IPS-15b (cell line): Measurements from ENCODE around the gene CHST1.

Experiments used
- H3K27me3 ChIP-seq: one replicate; pipeline ENCODE4 v1.6.1; 2013; ENCODE audit warnings: low read length; ENCODE audit not compliant: control insufficient read depth, insufficient read depth
- H3K36me3 ChIP-seq: one replicate; pipeline ENCODE4 v1.6.1; 2013; ENCODE audit warnings: low read length; ENCODE audit not compliant: control insufficient read depth, insufficient read depth
- H3K4me1 ChIP-seq: one replicate; pipeline ENCODE4 v1.6.1; 2013; ENCODE audit warnings: mild to moderate bottlenecking, low read length; ENCODE audit not compliant: control insufficient read depth, insufficient read depth
- H3K4me3 ChIP-seq: one replicate; pipeline ENCODE4 v1.5.1; 2013; ENCODE audit warnings: low read depth, low read length
- H3K9ac ChIP-seq: one replicate; pipeline ENCODE4 v1.6.1; 2013; ENCODE audit warnings: low read depth, mild to moderate bottlenecking, low read length
- H3K9me3 ChIP-seq: one replicate; pipeline ENCODE4 v1.6.1; 2013; ENCODE audit warnings: mild to moderate bottlenecking, low read length; ENCODE audit not compliant: control insufficient read depth, insufficient read depth

CHST1 gene

DNA sequence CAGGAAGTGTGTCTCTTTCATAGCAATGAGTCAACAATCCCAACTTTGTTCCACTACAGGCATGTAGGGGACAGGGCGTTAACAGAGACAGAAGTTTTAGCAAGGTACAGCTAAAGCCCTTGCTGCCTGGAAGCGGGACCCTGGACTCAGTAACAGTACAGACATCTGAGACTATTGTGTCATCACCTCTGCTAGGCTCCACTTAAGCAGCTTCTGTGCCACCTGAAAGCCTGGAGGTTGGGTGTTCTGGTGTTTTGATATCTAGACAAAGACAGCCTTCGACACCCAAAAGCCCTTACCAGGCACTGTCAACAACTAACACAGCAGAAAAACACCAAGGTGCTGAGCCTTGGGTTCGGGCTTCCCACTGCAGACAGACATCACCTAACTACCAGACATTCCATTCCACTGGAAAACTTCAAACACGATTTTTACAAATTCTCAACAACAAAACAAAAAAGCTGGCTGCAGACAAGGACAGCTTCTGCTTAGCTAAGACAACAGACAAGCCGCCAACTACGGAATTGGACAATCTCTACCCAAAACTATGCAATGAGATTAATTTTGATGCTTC, 20.6 kb upstream of the CHST1 start:
- Histone ChIP-seq H3K36me3 (no peaks in the 10 kb centered on the region), H3K27me3 (peaks cover 7% of the 10 kb centered on the region), H3K9ac (no peak overlapping the region), H3K9me3 (no peaks in the 10 kb centered on the region), H3K4me1 (peaks cover 3% of the 10 kb centered on the region), H3K4me3 (no peak overlapping the region)

DNA sequence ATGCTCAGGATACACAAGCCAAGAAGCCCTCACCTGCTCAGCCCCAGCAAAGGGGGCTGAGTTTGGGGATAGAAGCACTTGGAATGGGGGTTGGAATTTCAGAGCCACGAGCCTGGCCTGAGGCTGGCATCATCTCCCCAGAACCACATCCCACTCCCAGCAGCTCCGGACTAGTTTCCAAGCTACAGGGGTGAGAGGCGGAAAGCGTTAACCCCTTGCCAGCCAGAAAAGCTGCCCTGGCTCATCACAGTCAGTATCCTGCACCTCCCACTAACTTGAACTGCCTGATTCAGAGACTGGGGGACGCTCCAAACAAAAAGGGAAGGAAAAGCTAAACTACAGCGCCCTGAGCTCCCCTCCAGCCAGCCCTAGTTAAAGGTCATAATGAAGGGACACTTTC, 19.0 kb upstream of the CHST1 start:
- no peak overlapping the region for H3K9ac ChIP-seq
- H3K4me3 ChIP-seq = no peak overlapping the region
- H3K4me1 ChIP-seq = peaks cover 3% of the 10 kb centered on the region
- no peaks in the 10 kb centered on the region for H3K9me3 ChIP-seq
- H3K36me3 ChIP-seq = no peaks in the 10 kb centered on the region
- H3K27me3 ChIP-seq = peaks cover 7% of the 10 kb centered on the region

DNA sequence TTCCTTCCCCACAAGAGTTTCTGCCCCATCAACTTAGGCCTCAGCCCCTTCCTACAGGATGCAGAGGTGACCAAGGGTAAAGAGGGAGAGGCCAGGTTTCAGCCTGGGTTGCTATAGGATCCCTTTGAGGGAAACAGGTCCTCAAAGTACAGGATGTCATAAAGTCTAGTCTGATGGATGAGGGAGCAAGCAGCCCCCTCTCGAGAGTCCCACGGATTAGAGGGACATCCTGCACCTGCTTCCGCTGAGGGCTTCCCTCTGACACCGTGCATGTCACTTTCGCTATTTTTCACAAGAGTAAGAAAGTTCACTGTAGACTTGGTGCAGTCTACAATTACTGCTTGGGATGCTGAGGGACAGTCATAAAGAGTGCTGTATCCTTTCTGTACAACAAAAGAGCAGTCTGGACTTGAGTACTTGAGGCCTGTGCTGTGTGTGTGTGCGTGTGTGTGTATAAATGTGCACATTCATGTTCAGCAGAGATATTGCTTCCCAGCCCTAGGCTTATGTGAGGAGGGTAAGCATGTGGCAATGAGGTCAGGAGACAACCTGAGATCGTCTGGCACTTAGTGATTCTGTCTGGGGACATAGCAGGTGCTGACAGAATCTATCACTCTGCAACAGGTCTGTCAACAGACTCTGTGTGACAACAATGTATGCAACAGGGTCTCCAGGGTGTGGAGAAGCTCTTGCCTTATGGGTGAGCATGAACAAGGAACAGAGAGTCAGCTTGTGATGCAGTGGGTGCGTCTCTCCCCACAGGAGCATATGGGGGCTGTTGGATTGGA, 18.0 kb upstream of the CHST1 start:
- Histone ChIP-seq H3K36me3 (no peaks in the 10 kb centered on the region), H3K9me3 (no peaks in the 10 kb centered on the region), H3K4me3 (no peak overlapping the region), H3K9ac (no peak overlapping the region), H3K4me1 (peaks cover 3% of the 10 kb centered on the region), H3K27me3 (peaks cover 7% of the 10 kb centered on the region)

DNA sequence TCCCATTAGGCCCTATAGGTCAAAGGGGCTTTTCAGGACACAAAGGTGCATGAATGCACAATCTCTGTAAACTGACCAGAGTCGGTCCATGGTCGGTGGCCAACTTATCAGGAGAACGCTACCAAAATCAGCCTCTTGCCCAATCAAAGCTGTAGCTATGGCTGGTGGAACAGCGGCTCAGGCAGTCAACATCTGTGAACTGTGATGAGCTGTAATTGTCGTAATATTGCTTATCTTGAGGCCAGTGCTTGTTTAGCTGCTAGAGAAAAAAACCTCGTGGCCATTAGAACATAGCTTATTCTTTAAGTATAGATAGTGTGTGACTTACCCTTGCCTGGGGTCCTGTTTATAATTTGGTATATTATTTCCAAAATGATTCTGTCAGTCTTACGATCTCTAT, 14.4 kb upstream of the CHST1 start:
- Histone ChIP-seq H3K9me3 (no peaks in the 10 kb centered on the region), H3K4me3 (no peak overlapping the region), H3K27me3 (peaks cover 2% of the 10 kb centered on the region), H3K4me1 (peaks cover 3% of the 10 kb centered on the region), H3K36me3 (no peaks in the 10 kb centered on the region), H3K9ac (no peak overlapping the region)

DNA sequence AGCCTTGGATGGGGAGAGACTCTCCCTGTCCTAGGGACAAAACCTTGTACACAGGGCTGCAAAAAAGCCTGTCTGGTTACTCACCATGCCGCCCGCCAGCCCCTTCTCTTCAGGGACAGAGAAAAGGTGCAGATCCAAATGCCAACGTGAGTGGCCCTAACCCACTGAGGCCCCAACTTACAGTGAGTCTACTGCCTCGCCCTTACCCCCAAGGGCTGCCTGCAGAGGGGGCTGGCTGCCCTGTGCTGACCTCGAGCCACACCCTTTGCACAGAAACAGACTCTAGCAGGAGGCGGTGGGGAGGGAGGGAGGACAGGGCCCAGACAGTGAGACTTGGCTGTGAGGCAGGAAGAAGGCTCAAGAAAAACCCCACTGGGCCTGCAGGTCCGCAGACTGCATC, 13.6 kb upstream of the CHST1 start:
- Histone ChIP-seq H3K27me3 (peaks cover 2% of the 10 kb centered on the region), H3K4me3 (no peak overlapping the region), H3K36me3 (no peaks in the 10 kb centered on the region), H3K4me1 (no peaks in the 10 kb centered on the region), H3K9me3 (no peaks in the 10 kb centered on the region), H3K9ac (no peak overlapping the region)

DNA sequence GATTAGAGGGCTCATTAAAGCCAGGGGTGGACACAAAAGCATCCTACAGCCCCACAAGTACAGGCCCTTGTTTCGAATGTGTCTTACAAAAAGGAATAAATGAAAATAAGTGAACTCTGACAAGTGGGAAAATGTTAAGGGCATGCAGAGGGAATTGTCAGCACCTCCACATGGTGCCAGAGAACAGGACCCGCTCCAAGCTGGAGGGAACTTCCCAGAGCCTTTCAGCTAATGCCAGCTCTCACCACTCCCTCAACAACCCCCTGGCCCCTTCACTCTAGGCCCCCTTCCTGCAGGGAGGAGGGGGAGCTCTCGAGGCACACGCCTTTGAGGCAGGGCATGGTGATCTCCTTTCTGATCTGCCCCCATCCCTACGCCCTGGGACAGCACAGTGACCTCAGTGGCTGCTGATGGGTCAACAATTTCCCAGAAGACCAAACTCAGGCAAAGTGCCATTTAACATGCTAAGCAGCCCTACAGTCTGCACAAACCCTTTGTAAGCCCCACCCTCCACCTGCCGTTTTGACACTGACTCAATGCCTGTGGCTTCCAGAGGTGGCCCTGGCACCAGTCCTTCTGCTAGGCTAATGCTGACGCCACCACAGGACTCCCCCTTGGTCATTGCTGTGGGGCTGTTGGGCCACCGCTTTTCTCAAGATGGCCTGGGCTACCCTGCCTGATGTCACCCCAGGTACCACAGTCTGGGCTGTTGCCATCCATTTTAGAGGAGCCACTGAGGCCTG, 12.5 kb upstream of the CHST1 start:
- H3K36me3 ChIP-seq = no peaks in the 10 kb centered on the region
- no peaks in the 10 kb centered on the region for H3K4me1 ChIP-seq
- no peak overlapping the region for H3K4me3 ChIP-seq
- H3K9ac ChIP-seq = no peak overlapping the region
- H3K9me3 ChIP-seq = no peaks in the 10 kb centered on the region
- peaks cover 2% of the 10 kb centered on the region for H3K27me3 ChIP-seq

DNA sequence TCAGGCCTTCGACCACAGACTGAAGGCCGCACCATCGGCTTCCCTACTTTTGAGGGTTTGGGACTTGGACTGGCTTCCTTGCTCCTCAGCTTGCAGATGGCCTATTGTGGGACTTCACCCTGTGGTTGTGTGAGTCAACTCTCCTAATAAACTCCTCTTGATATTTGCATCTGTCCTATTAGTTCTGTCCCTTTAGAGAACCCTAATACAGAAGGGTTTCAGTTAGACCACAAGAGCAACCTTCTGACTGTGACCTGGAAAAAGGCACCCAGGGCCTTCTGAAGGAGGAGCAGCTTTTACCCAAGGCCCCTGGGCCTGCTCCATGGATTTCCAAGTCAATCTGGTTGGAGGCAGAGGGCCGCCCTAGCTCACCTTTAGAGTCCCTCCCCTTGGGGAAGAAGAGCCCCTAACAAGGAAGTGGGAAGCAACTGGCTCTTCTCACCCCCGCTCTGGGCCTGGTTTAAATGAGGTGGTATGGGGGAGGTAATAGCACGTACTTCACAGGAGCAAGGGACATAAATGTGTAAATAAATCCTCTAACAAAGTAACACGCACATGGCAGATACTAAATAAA, 11.2 kb upstream of the CHST1 start:
- Histone ChIP-seq H3K9me3 (no peaks in the 10 kb centered on the region), H3K36me3 (no peaks in the 10 kb centered on the region), H3K4me1 (no peaks in the 10 kb centered on the region), H3K4me3 (no peak overlapping the region), H3K9ac (no peak overlapping the region), H3K27me3 (no peaks in the 10 kb centered on the region)

DNA sequence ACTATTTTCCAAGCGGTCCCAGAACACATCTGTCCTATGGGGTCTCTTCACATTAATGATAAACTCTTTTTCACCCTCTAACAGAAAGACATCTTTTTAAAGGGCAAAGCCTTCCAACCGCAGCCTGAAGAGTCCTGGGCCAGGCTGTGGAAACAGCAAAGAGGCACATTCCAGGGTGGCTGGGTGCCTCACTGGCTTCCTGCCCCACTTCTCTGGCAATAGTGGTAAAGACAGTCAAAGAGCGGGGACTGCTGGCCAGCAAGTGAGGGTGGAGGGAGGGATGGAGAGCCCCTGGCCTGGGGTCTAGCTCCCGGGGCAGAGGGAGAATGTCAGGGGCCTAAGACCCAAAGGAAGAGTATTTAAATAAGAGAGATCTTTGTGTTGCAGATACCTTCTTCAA, 10.2 kb upstream of the CHST1 start:
- Histone ChIP-seq H3K4me3 (no peak overlapping the region), H3K9me3 (no peaks in the 10 kb centered on the region), H3K4me1 (no peaks in the 10 kb centered on the region), H3K27me3 (no peaks in the 10 kb centered on the region), H3K9ac (no peak overlapping the region), H3K36me3 (no peaks in the 10 kb centered on the region)

DNA sequence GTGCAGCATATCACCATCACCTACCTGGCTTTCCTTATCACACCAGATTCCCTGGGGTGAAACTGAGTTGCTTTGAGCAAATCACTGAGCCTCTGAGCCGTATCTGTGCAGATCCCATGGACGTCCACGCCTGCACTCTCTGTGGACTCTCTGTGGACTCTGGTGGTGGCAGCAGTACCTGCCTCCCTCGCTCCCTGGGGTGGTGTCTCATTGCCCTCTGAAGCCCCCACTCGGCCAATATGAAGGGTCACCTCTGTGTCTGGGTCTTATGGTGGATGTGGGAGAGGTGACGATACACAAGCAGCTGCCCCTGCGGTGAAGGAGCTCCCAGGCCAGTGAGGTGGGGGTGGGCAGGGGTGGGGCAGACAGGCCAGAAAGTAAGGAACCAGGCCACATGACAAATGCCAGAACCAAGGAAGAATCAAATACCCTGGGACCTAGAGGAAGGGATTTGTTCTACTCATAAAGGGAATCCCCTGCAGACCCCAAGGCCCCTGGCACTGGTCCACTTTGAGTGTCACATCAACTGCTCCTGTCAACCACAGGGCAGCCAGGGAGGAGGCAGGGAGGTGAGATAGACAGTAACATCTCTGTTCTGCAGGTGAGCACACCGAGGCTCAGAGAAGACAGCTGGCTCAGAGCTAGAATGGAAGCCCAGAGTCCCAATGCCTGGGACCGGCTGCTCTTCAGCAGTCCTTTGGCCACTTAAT, 9.2 kb upstream of the CHST1 start:
- Histone ChIP-seq H3K9ac (no peak overlapping the region), H3K27me3 (peaks cover under 1% of the 10 kb centered on the region), H3K36me3 (no peaks in the 10 kb centered on the region), H3K9me3 (no peaks in the 10 kb centered on the region), H3K4me3 (no peak overlapping the region), H3K4me1 (no peaks in the 10 kb centered on the region)

DNA sequence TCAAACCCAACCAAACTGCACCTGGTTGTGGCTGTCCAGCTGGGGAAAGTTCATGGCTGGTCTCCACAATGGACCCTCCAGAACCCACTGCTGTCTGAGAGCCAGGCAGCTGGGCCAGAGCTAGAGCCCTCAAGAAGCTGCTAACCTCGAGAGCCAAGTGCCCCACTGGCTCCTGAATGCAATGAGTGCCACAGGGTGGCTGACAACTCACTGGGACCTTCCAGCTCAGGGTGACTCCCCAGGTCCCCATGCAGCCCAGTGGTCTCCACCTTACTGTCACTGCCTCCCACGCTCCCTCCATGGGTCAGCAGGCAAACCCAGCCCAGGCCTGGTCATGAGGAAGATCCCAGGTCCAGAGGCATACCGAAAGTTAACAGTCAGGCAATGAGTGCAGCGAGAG, 8.0 kb upstream of the CHST1 start:
- Histone ChIP-seq H3K4me1 (no peaks in the 10 kb centered on the region), H3K27me3 (peaks cover 4% of the 10 kb centered on the region), H3K9ac (no peak overlapping the region), H3K36me3 (no peaks in the 10 kb centered on the region), H3K4me3 (no peak overlapping the region), H3K9me3 (no peaks in the 10 kb centered on the region)

DNA sequence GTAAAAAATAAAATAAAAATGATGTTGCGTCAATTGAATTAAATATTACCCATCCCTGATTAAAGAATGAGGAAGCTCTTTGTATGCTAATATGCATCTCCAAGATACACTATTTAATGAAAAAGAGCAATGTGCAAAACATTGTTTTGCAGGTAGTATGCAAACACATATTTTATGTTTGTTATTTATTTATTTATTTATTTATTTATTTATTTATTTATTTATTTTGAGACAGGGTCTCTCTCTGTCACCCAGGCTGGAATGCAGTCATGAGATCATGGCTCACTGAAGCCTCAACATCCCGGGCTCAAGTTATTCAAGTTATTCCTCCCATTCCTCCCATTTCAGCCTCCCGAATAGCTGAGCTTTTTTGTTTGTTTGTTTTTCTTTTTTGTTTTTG, 7.2 kb upstream of the CHST1 start:
- Histone ChIP-seq H3K9me3 (no peaks in the 10 kb centered on the region), H3K36me3 (no peaks in the 10 kb centered on the region), H3K4me3 (no peak overlapping the region), H3K27me3 (peaks cover 6% of the 10 kb centered on the region), H3K9ac (no peak overlapping the region), H3K4me1 (no peaks in the 10 kb centered on the region)
